Subcutaneous abdominal adipose tissue (tissue), 5 donors: ENCODE results near the gene CHPF.

Source experiments
- H3K27ac ChIP-seq: one replicate; pipeline ENCODE4 v1.7.0; 2013; ENCODE audit warnings: low read depth, mild to moderate bottlenecking, inconsistent platforms, low read length, moderate library complexity
- H3K27me3 ChIP-seq, 5 donors: one replicate each; pipeline ENCODE4 v1.7.0; 2013; ENCODE audit warnings: low read length in 5 of 5, inconsistent platforms in 1 of 5; ENCODE audit not compliant: control insufficient read depth in 5 of 5, insufficient read depth in 4 of 5
- H3K36me3 ChIP-seq, 5 donors: one replicate each; pipeline ENCODE4 v1.7.0; 2013; ENCODE audit warnings: low read length in 5 of 5; ENCODE audit not compliant: control insufficient read depth in 5 of 5, insufficient read depth in 5 of 5
- H3K4me1 ChIP-seq, 5 donors: one replicate each; pipeline ENCODE4 v1.7.0; 2013; ENCODE audit warnings: low read length in 5 of 5, mild to moderate bottlenecking in 3 of 5, moderate library complexity in 1 of 5; ENCODE audit not compliant: control insufficient read depth in 5 of 5, insufficient read depth in 5 of 5
- H3K4me3 ChIP-seq, 5 donors: one replicate each; pipeline ENCODE4 v1.7.0; 2013; ENCODE audit warnings: low read length in 5 of 5, low read depth in 1 of 5
- H3K9ac ChIP-seq, 5 donors: one replicate each; pipeline ENCODE4 v1.7.0; 2013; ENCODE audit warnings: low read length in 5 of 5, mild to moderate bottlenecking in 4 of 5, moderate library complexity in 3 of 5
- H3K9me3 ChIP-seq, 5 donors: one replicate each; pipeline ENCODE4 v1.7.0; 2013; ENCODE audit warnings: low read length in 5 of 5; ENCODE audit not compliant: control insufficient read depth in 5 of 5
- donor health status: healthy.
- donor health status: healthy.
- donor health status: healthy.
- donor health status: healthy.
- donor health status: healthy.

The CHPF gene

GRCh38 chr2:219567791-219568361, 24.3 kb upstream of the CHPF start:
- Histone ChIP-seq H3K4me3 (no peak overlapping the region), H3K9ac (no peak overlapping the region), H3K27me3 (no peaks in the 10 kb centered on the region), H3K4me1 (peaks cover 0 to 16% (median 11%) of the 10 kb centered on the region in 5 donors), H3K27ac (no peak overlapping the region), H3K36me3 (peaks cover 0 to 36% (median 19%) of the 10 kb centered on the region in 5 donors), H3K9me3 (no peaks in the 10 kb centered on the region)

- Histone ChIP-seq H3K36me3 (peaks cover 0 to 43% (median 25%) of the 10 kb centered on the region in 5 donors), H3K27ac (no peak overlapping the region), H3K27me3 (no peaks in the 10 kb centered on the region)
Observed at GRCh38 chr2:219567131-219567530, 23.5 kb upstream of the CHPF start.

GRCh38 chr2:219566640-219567039, 23.0 kb upstream of the CHPF start:
- no peak overlapping the region for H3K4me3 ChIP-seq
- H3K9ac ChIP-seq, result no peak overlapping the region
- peaks cover 0 to 12% (median 9%) of the 10 kb centered on the region in 5 donors for H3K4me1 ChIP-seq
- H3K27me3 ChIP-seq, result no peaks in the 10 kb centered on the region
- H3K36me3 ChIP-seq, result peaks cover 0 to 43% (median 28%) of the 10 kb centered on the region in 5 donors
- no peaks in the 10 kb centered on the region for H3K9me3 ChIP-seq
- H3K27ac ChIP-seq, result no peak overlapping the region

More at GRCh38 chr2:219567131-219567530, 23.5 kb upstream of the CHPF start:
- Histone ChIP-seq H3K9ac (no peak overlapping the region), H3K4me1 (peaks cover 0 to 16% (median 11%) of the 10 kb centered on the region in 5 donors), H3K9me3 (no peaks in the 10 kb centered on the region), H3K4me3 (no peak overlapping the region)

GRCh38 chr2:219565130-219566080, 21.8 kb upstream of the CHPF start:
- Histone ChIP-seq H3K9me3 (no peaks in the 10 kb centered on the region), H3K9ac (no peak overlapping the region), H3K4me1 (peaks cover 0 to 9% (median 6%) of the 10 kb centered on the region in 5 donors), H3K27ac (no peak overlapping the region), H3K4me3 (no peak overlapping the region), H3K27me3 (no peaks in the 10 kb centered on the region), H3K36me3 (peaks cover 0 to 43% (median 28%) of the 10 kb centered on the region in 5 donors)

GRCh38 chr2:219563271-219563928, 19.8 kb upstream of the CHPF start:
- H3K9ac ChIP-seq, result no peak overlapping the region
- no peak overlapping the region for H3K27ac ChIP-seq
- H3K27me3 ChIP-seq, result no peaks in the 10 kb centered on the region
- no peaks in the 10 kb centered on the region for H3K9me3 ChIP-seq
- H3K4me3 ChIP-seq, result no peak overlapping the region
- no peaks in the 10 kb centered on the region for H3K4me1 ChIP-seq
- H3K36me3 ChIP-seq, result peaks cover 0 to 43% (median 28%) of the 10 kb centered on the region in 5 donors

GRCh38 chr2:219562049-219563020, 18.7 kb upstream of the CHPF start:
- no peak overlapping the region for H3K27ac ChIP-seq
- no peaks in the 10 kb centered on the region for H3K27me3 ChIP-seq
- H3K9me3 ChIP-seq, result no peaks in the 10 kb centered on the region
- H3K36me3 ChIP-seq, result peaks cover 0 to 38% (median 25%) of the 10 kb centered on the region in 5 donors
- no peaks in the 10 kb centered on the region for H3K4me1 ChIP-seq
- H3K4me3 ChIP-seq, result no peak overlapping the region
- no peak overlapping the region for H3K9ac ChIP-seq

- H3K27ac ChIP-seq, result no peak overlapping the region
- no peak overlapping the region for H3K4me3 ChIP-seq
- no peak overlapping the region for H3K9ac ChIP-seq
- H3K4me1 ChIP-seq, result no peaks in the 10 kb centered on the region
- no peaks in the 10 kb centered on the region for H3K9me3 ChIP-seq
- H3K36me3 ChIP-seq, result peaks cover 0 to 33% (median 21%) of the 10 kb centered on the region in 5 donors
- no peaks in the 10 kb centered on the region for H3K27me3 ChIP-seq
Observed at GRCh38 chr2:219561179-219562048, 17.8 kb upstream of the CHPF start.

- no peaks in the 10 kb centered on the region for H3K4me1 ChIP-seq
- no peaks in the 10 kb centered on the region for H3K27me3 ChIP-seq
- no peak overlapping the region for H3K9ac ChIP-seq
- no peak overlapping the region for H3K27ac ChIP-seq
- no peaks in the 10 kb centered on the region for H3K9me3 ChIP-seq
- H3K36me3 ChIP-seq, result peaks cover 0 to 31% (median 23%) of the 10 kb centered on the region in 5 donors
- H3K4me3 ChIP-seq, result no peak overlapping the region
Observed at GRCh38 chr2:219560893-219561178, 17.2 kb upstream of the CHPF start.
